Measurements from ENCODE around the gene CBX2.
A peak's percentile ranks its signal among the peaks of the same experiment; 100 is the strongest.

Gene CBX2

DNA sequence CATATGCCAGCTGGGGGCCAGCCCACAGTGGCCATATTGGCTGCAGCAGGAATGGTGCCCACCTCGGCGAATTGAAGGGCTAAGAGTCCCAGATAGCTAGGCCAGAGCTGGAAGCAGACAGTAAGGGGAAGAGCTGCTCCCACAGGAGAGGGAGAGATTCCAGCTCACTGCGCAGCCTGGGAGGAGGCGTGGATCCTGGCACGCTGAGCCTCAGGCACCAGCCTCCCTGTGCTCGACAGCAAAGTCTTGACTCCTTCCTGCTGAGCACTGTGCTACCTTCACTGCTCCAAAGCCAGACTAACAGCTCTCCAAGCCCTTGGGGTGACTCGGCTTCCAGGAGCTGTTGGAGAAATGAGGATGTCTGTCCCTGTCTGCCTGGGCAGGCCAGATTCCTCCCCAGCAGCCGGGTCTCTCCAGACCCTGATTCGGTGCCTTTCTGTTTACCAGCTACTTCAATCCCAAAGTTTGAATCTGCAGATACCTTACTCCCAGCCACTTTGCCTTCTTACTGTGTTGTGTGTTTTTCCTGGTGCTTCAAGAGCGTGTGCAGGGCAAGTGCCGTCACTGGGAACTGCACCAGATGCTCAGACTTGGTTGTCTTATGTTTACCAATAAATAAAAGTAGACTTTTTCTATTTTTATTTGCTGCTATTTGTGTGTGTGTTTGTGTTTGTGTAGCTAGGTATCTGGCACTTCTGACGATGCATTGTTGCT lies 9.1 kb downstream of the CBX2 start:
- no peak for DNase-seq
- Histone ChIP-seq H3K36me3 (replicated peaks) (no peaks in the 10 kb centered on the region), H3K4me3 (ENCODE audit: low read depth, low read length) (no peak overlapping the region), H3K27me3 (replicated peaks) (peaks cover 37% of the 10 kb centered on the region), H3K27ac (no peak overlapping the region)
- TF ChIP-seq, protein P1, sequence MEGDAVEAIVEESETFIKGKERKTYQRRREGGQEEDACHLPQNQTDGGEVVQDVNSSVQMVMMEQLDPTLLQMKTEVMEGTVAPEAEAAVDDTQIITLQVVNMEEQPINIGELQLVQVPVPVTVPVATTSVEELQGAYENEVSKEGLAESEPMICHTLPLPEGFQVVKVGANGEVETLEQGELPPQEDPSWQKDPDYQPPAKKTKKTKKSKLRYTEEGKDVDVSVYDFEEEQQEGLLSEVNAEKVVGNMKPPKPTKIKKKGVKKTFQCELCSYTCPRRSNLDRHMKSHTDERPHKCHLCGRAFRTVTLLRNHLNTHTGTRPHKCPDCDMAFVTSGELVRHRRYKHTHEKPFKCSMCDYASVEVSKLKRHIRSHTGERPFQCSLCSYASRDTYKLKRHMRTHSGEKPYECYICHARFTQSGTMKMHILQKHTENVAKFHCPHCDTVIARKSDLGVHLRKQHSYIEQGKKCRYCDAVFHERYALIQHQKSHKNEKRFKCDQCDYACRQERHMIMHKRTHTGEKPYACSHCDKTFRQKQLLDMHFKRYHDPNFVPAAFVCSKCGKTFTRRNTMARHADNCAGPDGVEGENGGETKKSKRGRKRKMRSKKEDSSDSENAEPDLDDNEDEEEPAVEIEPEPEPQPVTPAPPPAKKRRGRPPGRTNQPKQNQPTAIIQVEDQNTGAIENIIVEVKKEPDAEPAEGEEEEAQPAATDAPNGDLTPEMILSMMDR (IDR thresholded peaks at IDR 0.05; ENCODE audit: low read depth, low read length, missing control alignments), result no peak
- in situ Hi-C loops (cut with HindIII; ENCODE audit: low pct_ligation_motif_present, low sequenced_read_pairs), result loop anchor here (25.0 kb wide), 1 partner anchor 200 kb away; no protein-coding TSS in a partner anchor

DNA sequence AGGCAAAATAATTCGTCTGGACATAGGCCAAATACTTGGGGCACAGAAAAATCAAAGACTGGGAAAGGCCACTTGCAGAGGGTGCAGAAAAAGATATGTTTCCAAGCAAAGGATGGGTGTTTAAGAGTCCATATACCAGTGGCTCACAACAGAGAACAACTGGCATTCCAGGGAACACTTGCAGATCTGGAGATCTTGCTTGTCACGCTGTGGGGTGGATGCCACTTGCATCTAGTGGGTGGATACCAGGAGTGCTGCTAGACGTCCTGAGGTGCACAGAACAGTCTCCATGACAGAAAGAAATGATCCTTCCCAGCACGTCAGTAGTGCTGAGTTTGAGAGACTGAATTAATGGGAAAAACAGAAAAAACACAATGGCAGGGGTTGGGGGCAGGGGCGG lies 10.5 kb downstream of the CBX2 start:
- Histone ChIP-seq H3K4me3 (ENCODE audit: low read depth, low read length) (no peak overlapping the region), H3K27me3 (replicated peaks) (peaks cover 40% of the 10 kb centered on the region), H3K36me3 (replicated peaks) (no peaks in the 10 kb centered on the region), H3K27ac (no peak overlapping the region)
- in situ Hi-C loops (cut with HindIII; ENCODE audit: low pct_ligation_motif_present, low sequenced_read_pairs), result loop anchor here (25.0 kb wide), 1 partner anchor 199 kb away; no protein-coding TSS in a partner anchor
- no peak for DNase-seq
- TF ChIP-seq, protein P1 (IDR thresholded peaks at IDR 0.05; ENCODE audit: low read depth, low read length, missing control alignments), result no peak

DNA sequence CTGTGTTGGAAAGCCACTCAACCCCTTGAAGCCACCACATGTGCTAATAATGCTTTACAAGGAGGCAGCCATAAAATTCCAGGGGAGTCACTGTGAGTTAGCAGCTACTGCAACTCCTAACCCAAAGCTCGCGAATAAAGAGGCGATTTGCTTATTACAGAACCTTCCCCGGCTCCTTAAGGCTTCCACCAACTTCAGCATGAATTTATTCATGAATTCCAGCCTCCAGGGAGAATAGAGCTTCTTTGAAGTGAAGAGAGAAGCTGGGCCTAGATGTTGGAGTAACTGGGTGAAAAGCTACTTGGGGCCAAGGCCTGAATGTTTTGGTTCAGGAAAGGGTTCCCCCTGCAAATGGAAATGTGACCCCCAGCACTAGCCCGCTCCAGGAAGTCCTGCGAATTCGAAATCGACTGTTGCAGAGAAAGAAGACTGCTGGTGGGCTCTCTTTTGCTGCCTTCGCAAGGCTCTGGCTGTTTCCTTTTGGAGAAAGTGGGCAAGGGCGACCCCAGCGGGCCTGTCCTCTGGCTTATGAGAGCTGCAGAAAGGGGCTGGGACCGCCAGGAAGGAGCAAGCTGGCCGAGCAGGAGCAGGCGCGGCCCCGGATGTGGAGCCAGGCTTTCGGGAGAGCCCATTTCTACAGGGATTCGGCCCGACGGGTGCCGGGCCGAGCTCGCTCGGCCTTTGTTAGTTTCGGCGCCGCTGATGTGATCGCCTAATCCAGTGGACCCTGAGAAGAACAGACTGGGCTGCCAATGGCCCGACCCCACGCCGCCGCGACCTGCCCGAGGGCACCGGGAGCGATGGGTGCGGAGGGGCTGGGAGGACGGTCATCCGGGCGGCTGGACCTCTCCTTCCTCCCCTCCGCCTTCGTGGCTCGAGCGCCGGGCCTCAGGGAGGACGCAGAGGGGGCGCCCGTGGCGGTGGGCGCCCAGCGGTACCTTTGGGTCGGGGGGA lies 11.3 kb downstream of the CBX2 start:
- no peak overlapping the region for H3K27ac ChIP-seq
- no peak overlapping the region for H3K4me3 ChIP-seq (ENCODE audit: low read depth, low read length)
- H3K27me3 ChIP-seq (replicated peaks), result peaks cover 40% of the 10 kb centered on the region

DNA sequence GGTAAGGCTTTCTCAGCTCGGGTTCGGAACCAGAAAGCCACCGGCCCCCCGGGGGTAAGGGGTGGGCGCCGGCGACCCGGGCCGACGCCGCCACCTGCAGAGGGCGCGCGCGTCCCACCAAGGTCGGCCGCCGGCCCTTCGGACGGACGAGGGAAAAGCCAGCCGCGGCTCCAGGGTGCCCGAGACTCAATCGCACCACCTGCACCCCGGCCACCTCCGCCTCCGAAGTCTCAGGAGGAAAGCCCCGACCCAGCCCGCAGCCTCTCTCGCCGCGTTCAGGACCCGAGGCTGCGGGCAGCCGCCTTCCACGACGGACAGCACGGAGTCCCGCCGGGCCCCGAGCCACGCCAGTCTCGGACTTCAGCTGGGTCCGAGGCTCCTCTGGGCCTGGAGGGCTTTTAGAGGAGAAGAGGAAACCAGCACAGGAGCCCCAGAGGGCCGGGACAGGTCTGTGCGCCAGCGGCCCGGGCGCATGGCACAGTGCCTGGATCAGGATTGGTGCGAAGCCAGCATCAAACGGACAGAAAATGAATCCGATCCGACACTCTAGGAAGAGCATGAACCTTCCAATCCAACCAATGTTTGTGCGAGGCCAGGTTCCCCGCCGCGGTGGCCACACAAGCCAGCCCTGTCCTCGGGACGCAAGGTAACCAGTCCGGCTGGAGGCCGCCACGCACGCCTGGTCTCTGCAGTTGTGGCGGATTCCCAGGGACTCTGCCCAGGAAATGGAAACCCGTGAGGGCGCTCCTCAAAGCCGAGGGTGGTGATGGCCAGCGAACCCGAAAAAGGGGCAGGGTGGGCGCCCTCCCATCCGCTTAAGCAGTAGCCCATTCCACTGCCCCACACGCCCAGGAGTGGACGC lies 12.2 kb downstream of the CBX2 start:
- peaks cover 40% of the 10 kb centered on the region for H3K27me3 ChIP-seq (replicated peaks)

More for the DNA sequence above, 11.3 kb downstream of the CBX2 start:
- TF ChIP-seq, protein P1 (IDR thresholded peaks at IDR 0.05; ENCODE audit: low read depth, low read length, missing control alignments), result peak; percentile 5
- no peak for DNase-seq
- no peaks in the 10 kb centered on the region for H3K36me3 ChIP-seq (replicated peaks)
- in situ Hi-C loops (cut with HindIII; ENCODE audit: low pct_ligation_motif_present, low sequenced_read_pairs), result loop anchor here (25.0 kb wide), 1 partner anchor 198 kb away; no protein-coding TSS in a partner anchor

More for the DNA sequence above, 12.2 kb downstream of the CBX2 start:
- in situ Hi-C loops (cut with HindIII; ENCODE audit: low pct_ligation_motif_present, low sequenced_read_pairs), result loop anchor here (25.0 kb wide), 1 partner anchor 197 kb away; no protein-coding TSS in a partner anchor
- DNase-seq, result no peak
- TF ChIP-seq, protein P1 (IDR thresholded peaks at IDR 0.05; ENCODE audit: low read depth, low read length, missing control alignments), result peak; percentile 41
- Histone ChIP-seq H3K4me3 (ENCODE audit: low read depth, low read length) (no peak overlapping the region), H3K27ac (no peak overlapping the region), H3K36me3 (replicated peaks) (peaks cover 2% of the 10 kb centered on the region)

All from brain microvascular endothelial cell (primary cell).